WTC11 (cell line): Measurements from ENCODE around the gene PDIA3.
"Not testable (repeated sequence)": the region's sequence is repeated elsewhere in the genome, so short reads cannot be mapped to it uniquely, and the experiment has no call there.

Experiments used
- PRRX2 ChIP-seq: fragments of 250-450 bp; sonication (Bioruptor Pico); IDR thresholded peaks from 2 replicates; pipeline ENCODE4 v1.8.0; 2021; ENCODE audit warnings: mild to moderate bottlenecking
- RELA ChIP-seq: sonication (generic); formaldehyde crosslinking; IDR thresholded peaks from 2 replicates; pipeline ENCODE4 v1.8.1; 2022; ENCODE audit warnings: missing genetic modification reagents, mild to moderate bottlenecking, borderline replicate concordance
- TF ChIP-seq, protein P1 (sequence below): fragments of 200-600 bp; IDR thresholded peaks from 2 replicates; pipeline ENCODE4 v1.8.0; 2022; ENCODE audit warnings: antibody characterized with exemption
- TF ChIP-seq, protein P2 (sequence below): sonication (generic); formaldehyde crosslinking; IDR thresholded peaks from 2 replicates; pipeline ENCODE4 v1.8.1; 2022; ENCODE audit warnings: low read depth, mild to moderate bottlenecking, moderate library complexity, missing genetic modification reagents, borderline replicate concordance

DNA sequence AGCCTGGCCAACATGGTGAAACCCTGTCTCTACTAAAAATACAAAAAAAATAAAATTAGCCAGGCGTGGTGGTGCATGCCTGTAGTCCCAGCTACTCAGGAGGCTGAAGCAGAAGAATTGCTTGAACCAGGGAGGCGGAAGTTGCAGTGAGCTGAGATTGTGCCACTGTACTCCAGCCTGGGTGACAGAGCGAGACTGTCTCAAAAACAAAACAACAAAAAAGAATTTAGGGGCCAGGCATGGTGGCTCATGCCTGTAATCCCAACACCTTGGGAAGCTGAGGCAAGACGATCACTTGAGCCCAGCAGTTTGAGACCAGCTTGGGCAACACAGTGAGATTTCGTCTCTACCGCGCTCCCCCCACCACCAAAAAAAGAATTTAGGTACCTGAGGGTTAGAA, 56.4 kb downstream of the PDIA3 start:
- TF ChIP-seq, protein P1, sequence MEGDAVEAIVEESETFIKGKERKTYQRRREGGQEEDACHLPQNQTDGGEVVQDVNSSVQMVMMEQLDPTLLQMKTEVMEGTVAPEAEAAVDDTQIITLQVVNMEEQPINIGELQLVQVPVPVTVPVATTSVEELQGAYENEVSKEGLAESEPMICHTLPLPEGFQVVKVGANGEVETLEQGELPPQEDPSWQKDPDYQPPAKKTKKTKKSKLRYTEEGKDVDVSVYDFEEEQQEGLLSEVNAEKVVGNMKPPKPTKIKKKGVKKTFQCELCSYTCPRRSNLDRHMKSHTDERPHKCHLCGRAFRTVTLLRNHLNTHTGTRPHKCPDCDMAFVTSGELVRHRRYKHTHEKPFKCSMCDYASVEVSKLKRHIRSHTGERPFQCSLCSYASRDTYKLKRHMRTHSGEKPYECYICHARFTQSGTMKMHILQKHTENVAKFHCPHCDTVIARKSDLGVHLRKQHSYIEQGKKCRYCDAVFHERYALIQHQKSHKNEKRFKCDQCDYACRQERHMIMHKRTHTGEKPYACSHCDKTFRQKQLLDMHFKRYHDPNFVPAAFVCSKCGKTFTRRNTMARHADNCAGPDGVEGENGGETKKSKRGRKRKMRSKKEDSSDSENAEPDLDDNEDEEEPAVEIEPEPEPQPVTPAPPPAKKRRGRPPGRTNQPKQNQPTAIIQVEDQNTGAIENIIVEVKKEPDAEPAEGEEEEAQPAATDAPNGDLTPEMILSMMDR = not testable (repeated sequence)
- TF ChIP-seq RELA, PRRX2 (CRISPR knock-in tag): not testable (repeated sequence)
- TF ChIP-seq, protein P2, sequence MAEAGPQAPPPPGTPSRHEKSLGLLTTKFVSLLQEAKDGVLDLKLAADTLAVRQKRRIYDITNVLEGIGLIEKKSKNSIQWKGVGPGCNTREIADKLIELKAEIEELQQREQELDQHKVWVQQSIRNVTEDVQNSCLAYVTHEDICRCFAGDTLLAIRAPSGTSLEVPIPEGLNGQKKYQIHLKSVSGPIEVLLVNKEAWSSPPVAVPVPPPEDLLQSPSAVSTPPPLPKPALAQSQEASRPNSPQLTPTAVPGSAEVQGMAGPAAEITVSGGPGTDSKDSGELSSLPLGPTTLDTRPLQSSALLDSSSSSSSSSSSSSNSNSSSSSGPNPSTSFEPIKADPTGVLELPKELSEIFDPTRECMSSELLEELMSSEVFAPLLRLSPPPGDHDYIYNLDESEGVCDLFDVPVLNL (CRISPR knock-in tag) = not testable (repeated sequence)
